HEK293T (cell line): ENCODE data around the gene AKAP8L.

Source experiments
- FOXK2 ChIP-seq: fragments of 450-650 bp; IDR thresholded peaks from 2 replicates; pipeline ENCODE4 v1.6.1; 2016; ENCODE audit warnings: mild to moderate bottlenecking
- FOXM1 ChIP-seq: fragments of 450-650 bp; IDR thresholded peaks from 2 replicates; pipeline ENCODE4 v1.6.1; 2017; ENCODE audit warnings: mild to moderate bottlenecking, borderline replicate concordance
- SP1 ChIP-seq: fragments of 450-650 bp; IDR thresholded peaks from 2 replicates; pipeline ENCODE4 v1.6.1; 2017
- SUZ12 ChIP-seq: fragments of 450-650 bp; IDR thresholded peaks from 2 replicates; pipeline ENCODE4 v1.6.1; 2016; ENCODE audit warnings: mild to moderate bottlenecking
- ZNF384 ChIP-seq: fragments of 450-650 bp; IDR thresholded peaks from 2 replicates; pipeline ENCODE4 v1.6.1; 2016

- TF ChIP-seq SUZ12 (no peak), FOXK2 (no peak), ZNF384 (no peak), SP1 (no peak), FOXM1 (no peak)
Observed at GRCh38 chr19:15357906-15358305, 60.9 kb downstream of the AKAP8L start.
